HepG2 (cell line): Measurements from ENCODE around the gene AGR2. TPM values are rescaled to one million over a fixed set of nuclear protein-coding genes. Genes with fewer than 3 reads are reported as not detected.

Experiments
- ATAC-seq: fragments of 200-7000 bp; cut with Tn5 transposase; 3 replicates; pipeline ENCODE4 v1.9.1; 2020; ENCODE audit warnings: mild to moderate bottlenecking, moderate library complexity
- BruUV-seq: library from RNA; stranded (reverse); fragments of 400-500 nt; replicated peaks from 2 replicates; lab custom pipeline; 2021; lab: Mats Ljungman, UMichigan
- CTCF ChIA-PET: fragments of 300-600 bp; formaldehyde crosslinking; extraction: SDS; loops from one replicate; lab custom pipeline; 2021; ENCODE audit warnings: low total read pairs, inconsistent platforms, low intra/inter-chr PET ratio; lab: Yijun Ruan, JAX
- POLR2A ChIA-PET: fragments of 350-600 bp; sonication (Branson Sonifier 250); formaldehyde crosslinking; loops from one replicate; lab custom pipeline; 2020; ENCODE audit warnings: antibody characterized with exemption, inconsistent platforms; lab: Yijun Ruan, JAX
- DNase-seq: peaks from one replicate; pipeline ENCODE4 v3.0.0-alpha.2; 2015; ENCODE audit warnings: low spot score
- FAIRE-seq: peaks from 3 replicates; lab custom pipeline; 2011; peaks lifted over from hg19 to GRCh38; lab: Jason Lieb, UNC
- H2AFZ ChIP-seq: one replicate; pipeline ENCODE4 v1.6.1; 2011; ENCODE audit warnings: low read length, inconsistent platforms
- H3K27ac ChIP-seq: fragments of 300-600 bp; 3 replicates; pipeline ENCODE4 v1.8.0; 2011; ENCODE audit warnings: mixed run types, mild to moderate bottlenecking, mixed read lengths, low read length, inconsistent platforms; ENCODE audit not compliant: insufficient read depth; ENCODE audit errors: extremely low read length
- H3K27me3 ChIP-seq, 2 experiments: fragments of 200-600 bp in 1 of 2; 2 replicates in 1 of 2; 3 replicates in 1 of 2; pipeline versions ENCODE4 v1.6.0 to v1.8.0; 2011; ENCODE audit warnings: low read length in 2 of 2, mild to moderate bottlenecking in 2 of 2, moderate library complexity in 2 of 2, inconsistent platforms in 1 of 2; ENCODE audit not compliant: insufficient read depth in 2 of 2, control insufficient read depth in 1 of 2
- H3K36me3 ChIP-seq, 2 experiments: fragments of 200-600 bp in 1 of 2; replicated peaks in 1 of 2; 2 replicates in 1 of 2; 3 replicates in 1 of 2; pipeline versions ENCODE4 v1.5.1 to v1.8.0; 2011; ENCODE audit warnings: low read length in 2 of 2, inconsistent platforms in 1 of 2; ENCODE audit not compliant: insufficient read depth in 2 of 2, control insufficient read depth in 1 of 2
- H3K4me1 ChIP-seq: 2 replicates; pipeline ENCODE4 v1.5.1; 2012; ENCODE audit warnings: low read length, inconsistent platforms; ENCODE audit not compliant: insufficient read depth
- H3K4me2 ChIP-seq: 2 replicates; pipeline ENCODE4 v1.6.0; 2011; ENCODE audit warnings: low read depth, low read length, inconsistent platforms
- H3K4me3 ChIP-seq, 3 experiments: fragments of 200-600 bp in 1 of 3; sonication (generic), shearing (Covaris generic) in 1 of 3; replicated peaks in 1 of 3; 2 replicates each; pipeline ENCODE4 v1.5.1; 2011 to 2016; ENCODE audit warnings: low read length in 3 of 3, inconsistent platforms in 2 of 3, low read depth in 2 of 3, mild to moderate bottlenecking in 2 of 3, control low read depth in 1 of 3, mixed read lengths in 1 of 3; ENCODE audit not compliant: insufficient read depth in 1 of 3
- H3K79me2 ChIP-seq: one replicate; pipeline ENCODE4 v1.6.1; 2011; ENCODE audit warnings: low read length, inconsistent platforms; ENCODE audit not compliant: insufficient read depth
- H3K9ac ChIP-seq: 2 replicates; pipeline ENCODE4 v1.6.0; 2011; ENCODE audit warnings: mild to moderate bottlenecking, low read depth, low read length, inconsistent platforms; ENCODE audit not compliant: insufficient read depth
- H3K9me3 ChIP-seq: 2 replicates; pipeline ENCODE4 v1.5.1; 2012; ENCODE audit warnings: mild to moderate bottlenecking, low read length
- H4K20me1 ChIP-seq: 2 replicates; pipeline ENCODE4 v1.6.0; 2011; ENCODE audit warnings: inconsistent platforms, mild to moderate bottlenecking, low read length, moderate library complexity; ENCODE audit not compliant: insufficient read depth
- BRD4 ChIP-seq: sonication (generic); formaldehyde crosslinking; IDR thresholded peaks from 2 replicates; pipeline ENCODE4 v1.4.0; 2020; ENCODE audit warnings: missing genetic modification reagents
- DR1 ChIP-seq: sonication (generic); formaldehyde crosslinking; IDR thresholded peaks from 2 replicates; pipeline ENCODE4 v1.8.0; 2021; ENCODE audit warnings: mild to moderate bottlenecking, missing genetic modification reagents, inconsistent platforms
- ERF ChIP-seq: IDR thresholded peaks from 2 replicates; pipeline ENCODE4 v1.6.1; 2018; ENCODE audit warnings: missing biosample characterization, missing genetic modification reagents
- ESRRA ChIP-seq: sonication (generic); formaldehyde crosslinking; IDR thresholded peaks from 2 replicates; pipeline ENCODE4 v1.5.1; 2020; ENCODE audit warnings: mild to moderate bottlenecking, low read depth, missing genetic modification reagents
- GATAD1 ChIP-seq: IDR thresholded peaks from 2 replicates; pipeline ENCODE4 v1.6.1; 2016; ENCODE audit warnings: missing genetic modification reagents, missing compliant biosample characterization
- PTBP1 ChIP-seq: fragments of 200-400 bp; formaldehyde crosslinking; IDR thresholded peaks from 2 replicates; pipeline ENCODE4 v1.6.1; 2018; ENCODE audit warnings: low read length, low read depth; ENCODE audit not compliant: poor library complexity, severe bottlenecking
- REL ChIP-seq: sonication (generic); formaldehyde crosslinking; conservative IDR thresholded peaks from 2 replicates; pipeline ENCODE4 v1.8.0; 2022; ENCODE audit warnings: mild to moderate bottlenecking, missing genetic modification reagents, moderate library complexity
- REPIN1 ChIP-seq: sonication (generic); formaldehyde crosslinking; IDR thresholded peaks from 2 replicates; pipeline ENCODE4 v1.8.0; 2022; ENCODE audit warnings: missing genetic modification reagents, low read depth, mild to moderate bottlenecking, borderline replicate concordance
- SAFB2 ChIP-seq: sonication (generic); formaldehyde crosslinking; IDR thresholded peaks from 2 replicates; pipeline ENCODE4 v1.5.1; 2020; ENCODE audit warnings: missing genetic modification reagents, low read depth, mild to moderate bottlenecking, borderline replicate concordance
- TCF12 ChIP-seq, 2 experiments: fragments of 450-650 bp in 1 of 2; sonication (generic) in 1 of 2; formaldehyde crosslinking in 1 of 2; IDR thresholded peaks; 2 replicates each; pipeline versions ENCODE4 v1.6.1 to v1.8.0; 2017 to 2022; ENCODE audit warnings: antibody characterized with exemption in 1 of 2, mild to moderate bottlenecking in 1 of 2, missing genetic modification reagents in 1 of 2, moderate library complexity in 1 of 2
- ZNF253 ChIP-seq: sonication (generic); formaldehyde crosslinking; IDR thresholded peaks from 2 replicates; pipeline ENCODE4 v1.8.0; 2022; ENCODE audit warnings: mild to moderate bottlenecking, missing genetic modification reagents, borderline replicate concordance
- ZNF383 ChIP-seq: sonication (generic); formaldehyde crosslinking; IDR thresholded peaks from 2 replicates; pipeline ENCODE4 v1.4.0; 2020; ENCODE audit warnings: missing genetic modification reagents, mild to moderate bottlenecking, borderline replicate concordance
- ZNF572 ChIP-seq: sonication (generic); formaldehyde crosslinking; IDR thresholded peaks from 2 replicates; pipeline ENCODE4 v1.5.1; 2020; ENCODE audit warnings: mild to moderate bottlenecking, missing genetic modification reagents
- ZNF607 ChIP-seq: sonication (generic); formaldehyde crosslinking; IDR thresholded peaks from 2 replicates; pipeline ENCODE4 v1.5.1; 2020; ENCODE audit warnings: missing genetic modification reagents, mild to moderate bottlenecking, borderline replicate concordance
- WGBS: methylation state at CpG from one replicate; pipeline ENCODE4 v1.1.6; 2017; ENCODE audit warnings: low lambda C conversion rate; 5-methylcytosine and 5-hydroxymethylcytosine counted together
- in situ Hi-C: cut with HindIII; loops from 2 replicates; pipeline ENCODE4 v1.10.0; 2017; ENCODE audit warnings: low pct_unique_long_range_greater_than_20kb; ENCODE audit not compliant: extremely low pct_ligation_motif_present
- intact Hi-C: fragments of 100-400 bp; cut with micrococcal nuclease; formaldehyde crosslinking; loops from one replicate; pipeline ENCODE4 v1.10.0; 2022; ENCODE audit not compliant: unreplicated experiment
- polyA plus RNA-seq, 8 experiments: library from polyadenylated mRNA; depleted of rRNA in 3 of 8; stranded (reverse) in 7 of 8; unstranded in 1 of 8; fragments of >200 nt; fragmentation: Illumina TruSeq in 4 of 8; extraction: Trizol in 4 of 8; gene quantifications; 2 replicates each; pipeline versions ENCODE4 v1.2.1 to v1.2.3, GENCODE V29; 2011 to 2016; ENCODE audit warnings: low read depth in 4 of 8, missing spikeins in 1 of 8, mixed read lengths in 1 of 8; ENCODE audit not compliant: insufficient read depth in 1 of 8
- total RNA-seq, 5 experiments: library from RNA; depleted of rRNA; stranded (reverse); fragments of >200 nt; fragmentation: Illumina TruSeq; extraction: Trizol; gene quantifications; 2 replicates each; pipeline ENCODE4 v1.2.3, GENCODE V29; 2016; ENCODE audit warnings: low read depth in 1 of 5
- TF ChIP-seq, protein P1 (sequence below): sonication (generic); formaldehyde crosslinking; IDR thresholded peaks from 2 replicates; pipeline ENCODE4 v1.8.0; 2022; ENCODE audit warnings: missing genetic modification reagents, low read depth, mild to moderate bottlenecking, borderline replicate concordance
- TF ChIP-seq, protein P2 (sequence below): sonication (generic); formaldehyde crosslinking; IDR thresholded peaks from 2 replicates; pipeline ENCODE4 v1.9.0; 2021; ENCODE audit warnings: missing genetic modification reagents, borderline replicate concordance
- TF ChIP-seq, protein P3 (sequence below): sonication (generic); formaldehyde crosslinking; IDR thresholded peaks from 2 replicates; pipeline ENCODE4 v1.4.0; 2020; ENCODE audit warnings: missing genetic modification reagents

The AGR2 gene
- total and polyA plus RNA-seq, 2 of the 13 experiments (the other 11 are each of a cell fraction or from before 2014, with no cell fraction given) = 1.7 to 2.9 TPM

DNA sequence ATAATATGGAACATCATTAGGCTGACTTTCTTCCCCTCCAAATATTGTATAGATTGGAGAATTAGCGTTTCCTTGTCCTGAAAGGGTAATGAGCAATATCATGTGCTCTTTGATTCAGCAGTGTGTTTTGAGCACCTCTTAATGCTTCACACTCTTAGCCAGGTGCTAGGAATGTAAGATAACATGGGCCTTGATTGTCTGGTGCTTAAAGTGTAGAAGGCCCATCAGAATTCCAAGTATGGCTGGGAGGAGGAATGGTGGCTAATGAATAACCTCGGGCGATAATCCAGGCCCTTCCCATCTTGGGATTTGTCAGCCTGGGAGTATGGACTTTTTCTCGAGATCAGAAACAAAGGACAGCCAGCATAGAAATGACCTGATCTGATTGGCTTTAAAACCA lies 42.6 kb downstream of the AGR2 start:
- H3K4me2 ChIP-seq = no peak overlapping the region
- in situ Hi-C loops = no loop called here
- TF ChIP-seq ESRRA (no peak), REPIN1 (CRISPR knock-in tag) (no peak), ERF (CRISPR knock-in tag) (no peak), TCF12 (IDR thresholded peaks at IDR 0.05) (no peak), TCF12 (CRISPR knock-in tag; IDR thresholded peaks at IDR 0.05) (no peak), REL (CRISPR knock-in tag) (no peak), GATAD1 (CRISPR knock-in tag) (no peak), ZNF253 (no peak), PTBP1 (no peak), ZNF607 (no peak), ZNF572 (CRISPR knock-in tag) (no peak), DR1 (CRISPR knock-in tag) (no peak), ZNF383 (CRISPR knock-in tag) (no peak), BRD4 (no peak), SAFB2 (no peak)
- TF ChIP-seq, protein P1, sequence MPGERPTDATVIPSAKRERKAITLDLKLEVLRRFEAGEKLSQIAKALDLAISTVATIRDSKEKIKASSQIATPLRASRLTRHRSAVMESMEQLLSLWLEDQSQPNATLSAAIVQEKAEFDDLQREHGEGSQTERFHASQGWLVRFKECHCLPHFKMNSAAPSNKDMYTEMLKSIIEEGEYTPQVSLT (CRISPR knock-in tag) = no peak
- TF ChIP-seq, protein P2, sequence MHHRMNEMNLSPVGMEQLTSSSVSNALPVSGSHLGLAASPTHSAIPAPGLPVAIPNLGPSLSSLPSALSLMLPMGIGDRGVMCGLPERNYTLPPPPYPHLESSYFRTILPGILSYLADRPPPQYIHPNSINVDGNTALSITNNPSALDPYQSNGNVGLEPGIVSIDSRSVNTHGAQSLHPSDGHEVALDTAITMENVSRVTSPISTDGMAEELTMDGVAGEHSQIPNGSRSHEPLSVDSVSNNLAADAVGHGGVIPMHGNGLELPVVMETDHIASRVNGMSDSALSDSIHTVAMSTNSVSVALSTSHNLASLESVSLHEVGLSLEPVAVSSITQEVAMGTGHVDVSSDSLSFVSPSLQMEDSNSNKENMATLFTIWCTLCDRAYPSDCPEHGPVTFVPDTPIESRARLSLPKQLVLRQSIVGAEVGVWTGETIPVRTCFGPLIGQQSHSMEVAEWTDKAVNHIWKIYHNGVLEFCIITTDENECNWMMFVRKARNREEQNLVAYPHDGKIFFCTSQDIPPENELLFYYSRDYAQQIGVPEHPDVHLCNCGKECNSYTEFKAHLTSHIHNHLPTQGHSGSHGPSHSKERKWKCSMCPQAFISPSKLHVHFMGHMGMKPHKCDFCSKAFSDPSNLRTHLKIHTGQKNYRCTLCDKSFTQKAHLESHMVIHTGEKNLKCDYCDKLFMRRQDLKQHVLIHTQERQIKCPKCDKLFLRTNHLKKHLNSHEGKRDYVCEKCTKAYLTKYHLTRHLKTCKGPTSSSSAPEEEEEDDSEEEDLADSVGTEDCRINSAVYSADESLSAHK (CRISPR knock-in tag) = no peak
- TF ChIP-seq, protein P3, sequence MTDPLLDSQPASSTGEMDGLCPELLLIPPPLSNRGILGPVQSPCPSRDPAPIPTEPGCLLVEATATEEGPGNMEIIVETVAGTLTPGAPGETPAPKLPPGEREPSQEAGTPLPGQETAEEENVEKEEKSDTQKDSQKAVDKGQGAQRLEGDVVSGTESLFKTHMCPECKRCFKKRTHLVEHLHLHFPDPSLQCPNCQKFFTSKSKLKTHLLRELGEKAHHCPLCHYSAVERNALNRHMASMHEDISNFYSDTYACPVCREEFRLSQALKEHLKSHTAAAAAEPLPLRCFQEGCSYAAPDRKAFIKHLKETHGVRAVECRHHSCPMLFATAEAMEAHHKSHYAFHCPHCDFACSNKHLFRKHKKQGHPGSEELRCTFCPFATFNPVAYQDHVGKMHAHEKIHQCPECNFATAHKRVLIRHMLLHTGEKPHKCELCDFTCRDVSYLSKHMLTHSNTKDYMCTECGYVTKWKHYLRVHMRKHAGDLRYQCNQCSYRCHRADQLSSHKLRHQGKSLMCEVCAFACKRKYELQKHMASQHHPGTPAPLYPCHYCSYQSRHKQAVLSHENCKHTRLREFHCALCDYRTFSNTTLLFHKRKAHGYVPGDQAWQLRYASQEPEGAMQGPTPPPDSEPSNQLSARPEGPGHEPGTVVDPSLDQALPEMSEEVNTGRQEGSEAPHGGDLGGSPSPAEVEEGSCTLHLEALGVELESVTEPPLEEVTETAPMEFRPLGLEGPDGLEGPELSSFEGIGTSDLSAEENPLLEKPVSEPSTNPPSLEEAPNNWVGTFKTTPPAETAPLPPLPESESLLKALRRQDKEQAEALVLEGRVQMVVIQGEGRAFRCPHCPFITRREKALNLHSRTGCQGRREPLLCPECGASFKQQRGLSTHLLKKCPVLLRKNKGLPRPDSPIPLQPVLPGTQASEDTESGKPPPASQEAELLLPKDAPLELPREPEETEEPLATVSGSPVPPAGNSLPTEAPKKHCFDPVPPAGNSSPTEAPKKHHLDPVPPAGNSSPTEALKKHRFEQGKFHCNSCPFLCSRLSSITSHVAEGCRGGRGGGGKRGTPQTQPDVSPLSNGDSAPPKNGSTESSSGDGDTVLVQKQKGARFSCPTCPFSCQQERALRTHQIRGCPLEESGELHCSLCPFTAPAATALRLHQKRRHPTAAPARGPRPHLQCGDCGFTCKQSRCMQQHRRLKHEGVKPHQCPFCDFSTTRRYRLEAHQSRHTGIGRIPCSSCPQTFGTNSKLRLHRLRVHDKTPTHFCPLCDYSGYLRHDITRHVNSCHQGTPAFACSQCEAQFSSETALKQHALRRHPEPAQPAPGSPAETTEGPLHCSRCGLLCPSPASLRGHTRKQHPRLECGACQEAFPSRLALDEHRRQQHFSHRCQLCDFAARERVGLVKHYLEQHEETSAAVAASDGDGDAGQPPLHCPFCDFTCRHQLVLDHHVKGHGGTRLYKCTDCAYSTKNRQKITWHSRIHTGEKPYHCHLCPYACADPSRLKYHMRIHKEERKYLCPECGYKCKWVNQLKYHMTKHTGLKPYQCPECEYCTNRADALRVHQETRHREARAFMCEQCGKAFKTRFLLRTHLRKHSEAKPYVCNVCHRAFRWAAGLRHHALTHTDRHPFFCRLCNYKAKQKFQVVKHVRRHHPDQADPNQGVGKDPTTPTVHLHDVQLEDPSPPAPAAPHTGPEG (CRISPR knock-in tag) = no peak

More for the DNA sequence above, 42.6 kb downstream of the AGR2 start:
- no peak overlapping the region for H2AFZ ChIP-seq
- no peak overlapping the region for H3K9ac ChIP-seq
- no peaks in the 10 kb centered on the region for H3K79me2 ChIP-seq
- no peak overlapping the region for H3K4me3 ChIP-seq
- H3K27ac ChIP-seq = no peak overlapping the region
- POLR2A ChIA-PET = no interaction called here
- DNase-seq = no peak
- no peak for ATAC-seq
- BruUV-seq = no TSS peak
- CTCF ChIA-PET = no interaction called here
- 54% methylated on average over 4 of the region's 4 CpGs for WGBS
- H4K20me1 ChIP-seq = no peaks in the 10 kb centered on the region
- no peaks in the 10 kb centered on the region for H3K27me3 ChIP-seq
- H3K36me3 ChIP-seq = no peaks in the 10 kb centered on the region
- H3K4me1 ChIP-seq = no peaks in the 10 kb centered on the region
- H3K9me3 ChIP-seq = no peaks in the 10 kb centered on the region
- FAIRE-seq = no peak
- intact Hi-C loops = no loop called here
